ENCODE measurements around the gene FAM111B. TPM values are rescaled to one million over a fixed set of nuclear protein-coding genes. Genes with fewer than 3 reads are reported as not detected.

The FAM111B gene
- total RNA-seq, 1 experiment from 2014 or later: 23.6 TPM

- ChIA-PET CTCF (no interaction called here), POLR2A (no interaction called here)
- no peak overlapping the region for H3K27ac ChIP-seq (ENCODE audit: low read length)
- intact Hi-C loops (cut with micrococcal nuclease; ENCODE audit: unreplicated experiment) (loop anchor here (2.0 to 5.0 kb wide), 2 partner anchors 42 to 81 kb away; no protein-coding TSS in a partner anchor), in situ Hi-C loops (cut with HindIII; ENCODE audit: low pct_unique_long_range_greater_than_20kb, low sequenced_read_pairs) (no loop called here)
- no peaks in the 10 kb centered on the region for H3K27me3 ChIP-seq (ENCODE audit: control insufficient read depth, insufficient read depth, low read length)
- H3K9me3 ChIP-seq (ENCODE audit: control insufficient read depth, insufficient read depth, low read depth, low read length): no peaks in the 10 kb centered on the region
- 0 out of 2 replicates have a peak, but pooled peaks cover 2% of the 10 kb centered on the region for H3K4me1 ChIP-seq (ENCODE audit: control insufficient read depth, insufficient read depth, low read length)
- no TSS peak for BruUV-seq (replicated peaks)
- H3K36me3 ChIP-seq (ENCODE audit: control insufficient read depth, insufficient read depth, low read length): no peaks in the 10 kb centered on the region
- no peak overlapping the region for H3K4me3 ChIP-seq (ENCODE audit: low read depth in 2 of 2, low read length in 2 of 2)
- no peak for DNase-seq (ENCODE audit: low read depth, low spot score)
- no peak for TF ChIP-seq TCF7L2 (IDR thresholded peaks at IDR 0.05; ENCODE audit: low read depth, low read length)
- TF ChIP-seq CTCF (IDR thresholded peaks at IDR 0.05): no peak
- TF ChIP-seq POLR2AphosphoS5 (IDR thresholded peaks at IDR 0.05; ENCODE audit: low read depth, low read length): no peak
- no peak for TF ChIP-seq SIN3A (IDR thresholded peaks at IDR 0.05; ENCODE audit: borderline replicate concordance, insufficient read depth, low read depth, low read length)
- TF ChIP-seq REST (IDR thresholded peaks at IDR 0.05; ENCODE audit: insufficient read depth in 1 of 2, low read depth in 2 of 2, low read length in 1 of 2): no peak
- no peak for ATAC-seq
Measured at GRCh38 chr11:59138643-59139042, 31.6 kb downstream of the FAM111B start.

- intact Hi-C loops (cut with micrococcal nuclease; ENCODE audit: unreplicated experiment) (no loop called here), in situ Hi-C loops (cut with HindIII; ENCODE audit: low pct_unique_long_range_greater_than_20kb, low sequenced_read_pairs) (no loop called here)
- BruUV-seq (replicated peaks): no TSS peak
- ChIA-PET POLR2A (no interaction called here), CTCF (interaction anchor here (1.4 kb wide), 1 partner anchor 17 kb away, joined by 6 read pairs; no protein-coding TSS in a partner anchor)
- DNase-seq (ENCODE audit: low read depth, low spot score) (no peak), ATAC-seq (no peak)
- peaks cover 17% of the 10 kb centered on the region for H3K4me1 ChIP-seq (ENCODE audit: control insufficient read depth, insufficient read depth, low read length)
- no peak for TF ChIP-seq SIN3A (IDR thresholded peaks at IDR 0.05; ENCODE audit: borderline replicate concordance, insufficient read depth, low read depth, low read length)
- no peak for TF ChIP-seq TCF7L2 (IDR thresholded peaks at IDR 0.05; ENCODE audit: low read depth, low read length)
- TF ChIP-seq POLR2AphosphoS5 (IDR thresholded peaks at IDR 0.05; ENCODE audit: low read depth, low read length): no peak
- TF ChIP-seq REST (IDR thresholded peaks at IDR 0.05; ENCODE audit: insufficient read depth in 1 of 2, low read depth in 2 of 2, low read length in 1 of 2): no peak
- no peak for TF ChIP-seq CTCF (IDR thresholded peaks at IDR 0.05)
- H3K27ac ChIP-seq (ENCODE audit: low read length): no peak overlapping the region
- H3K27me3 ChIP-seq (ENCODE audit: control insufficient read depth, insufficient read depth, low read length): no peaks in the 10 kb centered on the region
- no peak overlapping the region for H3K4me3 ChIP-seq (ENCODE audit: low read depth in 2 of 2, low read length in 2 of 2)
- no peaks in the 10 kb centered on the region for H3K9me3 ChIP-seq (ENCODE audit: control insufficient read depth, insufficient read depth, low read depth, low read length)
- no peaks in the 10 kb centered on the region for H3K36me3 ChIP-seq (ENCODE audit: control insufficient read depth, insufficient read depth, low read length)
Measured at GRCh38 chr11:59141191-59141590, 34.2 kb downstream of the FAM111B start.

Measured in Panc1 (cell line).